ENCODE measurements around the gene HKDC1.

DNA sequence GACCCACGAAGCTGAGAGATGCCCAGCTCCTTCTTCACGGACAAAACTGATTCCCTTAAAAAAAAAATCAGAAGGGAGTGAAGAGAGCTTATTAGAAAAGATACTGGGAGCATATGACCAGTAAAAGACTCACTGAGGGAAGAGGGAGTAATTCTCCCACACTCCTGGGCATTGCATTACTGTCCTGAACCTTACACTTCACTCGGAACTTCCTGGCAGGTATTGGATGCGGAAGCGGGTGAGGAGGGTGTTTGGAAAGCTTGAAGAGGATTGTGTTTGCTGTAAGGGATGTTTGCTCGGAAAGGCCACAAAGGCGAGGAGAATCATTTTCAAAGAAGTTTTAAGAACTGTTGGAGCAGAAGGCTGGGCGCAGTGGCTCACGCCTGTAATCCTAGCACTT is 375 bp downstream of the HKDC1 start:
- TF ChIP-seq, protein P1, sequence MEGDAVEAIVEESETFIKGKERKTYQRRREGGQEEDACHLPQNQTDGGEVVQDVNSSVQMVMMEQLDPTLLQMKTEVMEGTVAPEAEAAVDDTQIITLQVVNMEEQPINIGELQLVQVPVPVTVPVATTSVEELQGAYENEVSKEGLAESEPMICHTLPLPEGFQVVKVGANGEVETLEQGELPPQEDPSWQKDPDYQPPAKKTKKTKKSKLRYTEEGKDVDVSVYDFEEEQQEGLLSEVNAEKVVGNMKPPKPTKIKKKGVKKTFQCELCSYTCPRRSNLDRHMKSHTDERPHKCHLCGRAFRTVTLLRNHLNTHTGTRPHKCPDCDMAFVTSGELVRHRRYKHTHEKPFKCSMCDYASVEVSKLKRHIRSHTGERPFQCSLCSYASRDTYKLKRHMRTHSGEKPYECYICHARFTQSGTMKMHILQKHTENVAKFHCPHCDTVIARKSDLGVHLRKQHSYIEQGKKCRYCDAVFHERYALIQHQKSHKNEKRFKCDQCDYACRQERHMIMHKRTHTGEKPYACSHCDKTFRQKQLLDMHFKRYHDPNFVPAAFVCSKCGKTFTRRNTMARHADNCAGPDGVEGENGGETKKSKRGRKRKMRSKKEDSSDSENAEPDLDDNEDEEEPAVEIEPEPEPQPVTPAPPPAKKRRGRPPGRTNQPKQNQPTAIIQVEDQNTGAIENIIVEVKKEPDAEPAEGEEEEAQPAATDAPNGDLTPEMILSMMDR (conservative IDR thresholded peaks at IDR 0.05; ENCODE audit: low read depth, low read length) = no peak
- no peak for TF ChIP-seq EZH2 (IDR thresholded peaks at IDR 0.05; ENCODE audit: borderline replicate concordance, low read depth, low read length, poor library complexity, severe bottlenecking)
